ENCODE results near the gene GLB1L2. TPM values are rescaled to one million over a fixed set of nuclear protein-coding genes. Genes with fewer than 3 reads are reported as not detected.

The GLB1L2 gene
- total RNA-seq, 2 experiments from 2014 or later = 3.9 to 4.2 TPM

DNA sequence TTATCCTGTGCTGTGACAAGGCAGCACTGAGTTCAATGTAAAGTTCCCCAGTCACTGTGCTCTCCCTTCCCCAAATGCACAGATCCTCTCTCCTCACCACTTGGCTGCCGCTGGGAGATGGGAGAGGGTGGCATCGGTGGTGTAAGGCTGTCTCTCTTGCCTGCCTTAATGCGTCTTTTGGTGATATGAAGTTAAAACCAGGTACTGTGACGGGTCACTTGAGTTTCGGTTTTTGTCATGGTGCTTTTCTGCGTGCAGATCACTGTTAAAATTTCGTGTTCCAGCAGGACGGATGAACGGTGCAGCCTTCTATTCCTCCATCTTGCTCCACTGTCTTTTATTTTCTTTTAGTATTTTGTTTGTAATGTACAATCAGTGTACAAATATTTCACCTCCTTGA, 18.6 kb downstream of the GLB1L2 start:
- Mint-ChIP-seq H3K27ac (no peak overlapping the region), H3K4me1 (peaks cover 14% of the 10 kb centered on the region), H3K4me3 (no peak overlapping the region), H3K27me3 (no peaks in the 10 kb centered on the region), H3K9me3 (ENCODE audit: low read depth) (no peaks in the 10 kb centered on the region), H3K36me3 (ENCODE audit: low read depth) (peaks cover 4% of the 10 kb centered on the region)
- POLR2A ChIA-PET = no interaction called here
- CTCF ChIA-PET = interaction anchor here (1.6 kb wide), 1 partner anchor 9 kb away, joined by 6 read pairs; no protein-coding TSS in a partner anchor
- ATAC-seq (no peak), DNase-seq (no peak)
- intact Hi-C loops (cut with DNase I, micrococcal nuclease) = no loop called here

DNA sequence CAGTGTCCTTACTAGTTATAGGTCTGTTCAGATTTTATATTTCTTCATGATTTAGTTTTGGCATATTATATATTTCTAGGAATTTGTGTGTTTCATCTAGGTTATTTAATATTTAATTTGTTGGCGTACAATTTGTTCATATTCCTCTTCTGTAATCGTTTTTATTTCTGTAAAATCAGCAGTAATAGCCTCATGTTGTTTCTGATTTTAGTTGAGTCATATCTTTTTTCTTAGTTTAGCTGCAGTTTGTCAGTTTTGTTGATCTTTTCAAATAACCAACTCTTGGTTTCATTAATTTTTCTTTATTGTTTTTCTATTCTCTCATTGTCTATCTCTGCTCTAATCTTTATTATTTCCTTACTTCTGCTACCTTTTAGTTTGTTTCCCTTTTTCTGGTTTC, 20.3 kb downstream of the GLB1L2 start:
- DNase-seq = no peak
- POLR2A ChIA-PET = no interaction called here
- ATAC-seq = no peak
- H3K36me3 Mint-ChIP-seq (ENCODE audit: low read depth) = peaks cover 4% of the 10 kb centered on the region
- H3K27ac Mint-ChIP-seq = no peak overlapping the region
- intact Hi-C loops (cut with DNase I, micrococcal nuclease) = no loop called here
- no peaks in the 10 kb centered on the region for H3K27me3 Mint-ChIP-seq
- H3K4me1 Mint-ChIP-seq = peaks cover 14% of the 10 kb centered on the region
- H3K9me3 Mint-ChIP-seq (ENCODE audit: low read depth) = no peaks in the 10 kb centered on the region
- H3K4me3 Mint-ChIP-seq = no peak overlapping the region
- CTCF ChIA-PET = no interaction called here

DNA sequence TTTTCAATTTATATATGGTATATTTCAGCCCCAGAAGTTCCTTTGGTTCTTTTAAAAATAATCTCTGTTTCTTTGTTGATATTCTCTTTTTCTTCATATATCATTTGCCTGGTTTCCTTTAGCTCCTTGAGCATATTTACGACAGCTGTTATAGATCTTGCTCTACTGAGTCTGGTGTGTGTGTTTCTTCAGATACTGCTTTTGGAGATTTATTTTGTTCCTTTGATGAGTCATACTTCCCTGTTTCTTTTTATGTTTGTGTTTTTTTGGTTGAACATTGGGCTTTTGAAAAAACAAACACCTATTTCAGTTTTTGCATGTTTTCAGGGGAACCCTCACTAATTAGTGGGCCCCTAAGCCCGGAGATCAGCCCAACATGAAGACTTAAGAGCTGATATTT, 23.3 kb downstream of the GLB1L2 start:
- POLR2A ChIA-PET = no interaction called here
- no peaks in the 10 kb centered on the region for H3K27me3 Mint-ChIP-seq
- no peak overlapping the region for H3K27ac Mint-ChIP-seq
- no peaks in the 10 kb centered on the region for H3K9me3 Mint-ChIP-seq (ENCODE audit: low read depth)
- CTCF ChIA-PET = interaction anchor here (0.7 to 0.9 kb wide), 2 partner anchors 60 to 1225 kb away, joined by 3 read pairs; no protein-coding TSS in a partner anchor
- peaks cover 4% of the 10 kb centered on the region for H3K36me3 Mint-ChIP-seq (ENCODE audit: low read depth)
- intact Hi-C loops (cut with DNase I, micrococcal nuclease) = no loop called here
- H3K4me3 Mint-ChIP-seq = no peak overlapping the region
- ATAC-seq = no peak
- no peak for DNase-seq
- H3K4me1 Mint-ChIP-seq = peaks cover 8% of the 10 kb centered on the region

DNA sequence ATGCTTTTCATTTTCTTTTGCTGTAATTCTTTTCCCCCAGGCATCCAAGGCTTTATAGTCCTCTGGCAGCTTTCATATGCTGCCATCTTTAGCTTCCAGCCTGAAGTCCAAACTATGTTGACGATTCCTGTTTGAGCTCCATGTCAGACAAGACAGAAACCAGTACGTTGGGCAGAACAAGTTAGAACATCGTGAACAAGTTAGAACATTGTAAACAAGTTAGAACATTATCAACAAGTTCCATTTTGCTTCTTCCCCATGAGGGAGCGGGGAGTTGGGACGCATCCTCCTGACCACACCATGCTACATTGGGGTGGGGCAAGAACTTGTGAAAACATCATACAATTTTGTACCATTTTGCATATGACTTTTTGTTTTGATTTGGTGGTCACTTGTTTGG, 23.9 kb downstream of the GLB1L2 start:
- Mint-ChIP-seq H3K27ac (no peak overlapping the region), H3K27me3 (peaks cover under 1% of the 10 kb centered on the region), H3K36me3 (ENCODE audit: low read depth) (peaks cover 4% of the 10 kb centered on the region), H3K4me1 (peaks cover 5% of the 10 kb centered on the region), H3K9me3 (ENCODE audit: low read depth) (no peaks in the 10 kb centered on the region), H3K4me3 (no peak overlapping the region)
- no peak for ATAC-seq
- intact Hi-C loops (cut with DNase I, micrococcal nuclease) = no loop called here
- ChIA-PET CTCF (interaction anchor here (0.7 to 0.9 kb wide), 2 partner anchors 60 to 1226 kb away, joined by 3 read pairs; no protein-coding TSS in a partner anchor), POLR2A (no interaction called here)
- DNase-seq = no peak

DNA sequence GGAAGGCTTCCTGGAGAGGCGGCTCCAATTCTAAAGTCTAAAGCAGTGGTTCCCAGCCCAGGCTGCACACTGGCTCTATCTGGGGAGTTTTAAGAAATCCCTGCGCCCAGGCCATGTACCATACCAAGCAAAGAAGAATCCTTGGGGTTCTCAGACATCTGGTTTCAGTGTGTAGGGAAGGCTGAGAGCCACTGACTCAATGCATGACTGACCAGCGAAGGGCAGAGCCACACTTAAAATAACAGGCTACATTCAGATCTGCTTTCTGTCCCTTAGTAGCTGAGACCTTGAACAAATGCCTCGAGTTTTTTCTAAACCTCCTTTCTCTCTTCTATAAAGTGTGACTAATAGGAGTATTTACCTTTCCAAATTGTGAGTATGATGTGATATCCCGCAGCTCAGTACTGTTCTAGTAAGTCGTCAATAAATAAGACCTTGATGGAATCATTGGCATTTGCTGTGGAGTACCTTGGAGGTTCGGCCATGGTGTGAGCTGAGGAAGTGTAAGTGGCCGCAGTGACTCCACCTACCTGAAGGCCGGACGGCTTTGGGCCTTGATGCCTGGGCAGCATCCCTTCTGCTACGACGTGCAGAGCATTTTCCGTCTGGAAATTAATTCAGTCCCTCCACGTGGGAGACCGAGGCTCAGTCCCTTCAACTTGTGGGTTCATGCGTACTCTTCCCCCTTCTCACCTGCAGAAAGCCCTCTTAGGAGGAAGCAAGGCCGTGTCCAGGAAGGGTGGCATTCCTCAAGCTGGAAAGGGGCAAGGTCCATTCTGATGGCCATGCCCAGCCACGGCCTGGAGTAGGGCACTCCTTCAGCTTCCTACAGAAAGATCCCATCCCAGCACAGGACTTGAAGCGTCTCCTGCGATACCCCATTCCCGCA, 25.1 kb downstream of the GLB1L2 start:
- H3K4me3 Mint-ChIP-seq = no peak overlapping the region
- peaks cover 3% of the 10 kb centered on the region for H3K27me3 Mint-ChIP-seq
- ChIA-PET CTCF (no interaction called here), POLR2A (interaction anchor here (0.5 kb wide), 1 partner anchor 81 kb away, joined by 3 read pairs; the partner anchor contains the start of gene GLB1L3)
- no peak overlapping the region for H3K27ac Mint-ChIP-seq
- no peaks in the 10 kb centered on the region for H3K9me3 Mint-ChIP-seq (ENCODE audit: low read depth)
- H3K36me3 Mint-ChIP-seq (ENCODE audit: low read depth) = peaks cover 4% of the 10 kb centered on the region
- intact Hi-C loops (cut with DNase I, micrococcal nuclease) = no loop called here
- DNase-seq (no peak), ATAC-seq (no peak)
- H3K4me1 Mint-ChIP-seq = peaks cover 10% of the 10 kb centered on the region

DNA sequence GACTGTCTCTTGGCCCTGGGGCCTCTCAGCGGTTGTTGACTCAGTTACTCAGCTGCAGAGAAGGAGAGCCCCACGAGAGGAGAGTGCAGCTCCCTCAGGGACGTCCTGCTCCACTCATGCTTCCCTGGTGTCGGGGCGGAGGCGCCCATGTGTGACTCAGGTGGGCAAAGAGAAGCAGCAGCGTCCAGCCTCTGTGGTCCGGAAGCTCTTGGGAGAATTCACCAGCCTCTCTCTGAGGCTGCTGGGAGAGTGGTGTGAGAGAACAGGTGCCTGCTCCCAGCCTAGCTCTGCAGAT, 25.7 kb downstream of the GLB1L2 start:
- ATAC-seq = no peak
- Mint-ChIP-seq H3K4me3 (no peak overlapping the region), H3K4me1 (peaks cover 12% of the 10 kb centered on the region), H3K27ac (no peak overlapping the region), H3K36me3 (ENCODE audit: low read depth) (peaks cover 4% of the 10 kb centered on the region), H3K9me3 (ENCODE audit: low read depth) (no peaks in the 10 kb centered on the region), H3K27me3 (peaks cover 5% of the 10 kb centered on the region)
- CTCF ChIA-PET = no interaction called here
- no peak for DNase-seq
- POLR2A ChIA-PET = no interaction called here
- intact Hi-C loops (cut with DNase I, micrococcal nuclease) = no loop called here

DNA sequence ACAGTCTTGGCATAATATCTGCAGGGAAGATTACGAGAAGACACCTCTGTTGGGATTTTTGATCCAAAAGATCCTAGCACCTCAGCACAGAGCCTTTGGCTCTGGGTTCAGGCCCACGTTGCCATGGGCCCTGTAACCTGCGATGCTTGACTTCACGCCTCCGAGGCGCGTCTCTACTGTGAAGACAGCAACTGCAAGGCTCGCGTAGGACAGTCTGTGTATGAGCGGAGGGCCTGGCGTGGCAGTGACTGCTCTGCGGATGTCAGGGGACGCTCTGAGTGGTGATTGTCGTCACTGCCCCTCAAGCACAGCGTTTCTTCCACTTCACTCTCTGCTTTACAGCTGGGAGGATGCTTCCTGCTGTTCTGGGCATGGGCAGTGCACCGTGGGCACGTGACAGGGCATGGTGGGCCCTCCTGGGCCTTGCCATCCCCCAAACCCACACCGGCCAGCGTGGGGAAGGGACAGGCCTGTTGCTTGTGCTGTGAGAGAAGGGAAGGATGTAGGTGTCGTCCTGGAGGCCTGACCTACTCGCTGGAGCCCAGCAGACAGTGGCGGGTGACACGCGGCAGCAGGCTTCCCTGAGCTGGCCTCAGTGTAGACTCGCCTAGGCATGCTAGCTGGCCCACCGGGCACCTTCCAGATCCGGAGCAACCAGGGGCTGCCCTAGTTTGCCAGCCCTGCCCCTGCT, 26.5 kb downstream of the GLB1L2 start:
- intact Hi-C loops (cut with DNase I, micrococcal nuclease) = no loop called here
- no peak for DNase-seq
- CTCF ChIA-PET = interaction anchor here (1.1 kb wide), 1 partner anchor 211 kb away, joined by 4 read pairs; no protein-coding TSS in a partner anchor

DNA sequence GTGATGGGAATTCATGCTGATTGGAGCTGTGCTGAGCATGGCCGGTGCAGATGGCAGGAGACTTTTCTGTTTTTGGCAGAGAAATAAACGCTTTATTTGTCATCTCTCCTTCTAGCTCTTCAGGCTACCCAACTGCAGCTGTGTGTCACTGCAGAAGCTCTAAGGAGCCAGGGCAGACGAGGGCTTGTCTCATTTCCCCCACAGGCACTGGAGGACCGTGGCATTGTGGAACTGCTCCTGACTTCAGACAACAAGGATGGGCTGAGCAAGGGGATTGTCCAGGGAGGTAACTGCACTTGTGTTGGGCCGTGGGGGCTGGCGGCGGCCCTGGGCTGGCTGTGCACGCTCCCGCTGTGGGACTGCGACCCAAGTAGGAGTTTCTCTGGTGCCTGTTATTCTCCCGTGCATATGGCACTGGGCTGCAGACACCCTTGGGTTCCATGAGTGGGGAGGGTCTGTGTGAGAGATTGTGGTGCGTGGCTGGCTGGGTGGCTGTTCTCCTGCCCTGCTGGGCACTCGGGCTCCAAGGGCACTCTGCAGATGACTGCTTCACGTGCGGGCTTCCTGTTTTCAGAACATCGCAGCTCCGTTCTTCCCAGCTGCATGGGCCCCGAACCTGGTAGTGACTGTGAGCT, 27.2 kb downstream of the GLB1L2 start:
- ChIA-PET CTCF (interaction anchor here (0.6 to 1.1 kb wide), 5 partner anchors 9 to 238 kb away, joined by 3 to 6 read pairs (median 3); no protein-coding TSS in a partner anchor), POLR2A (interaction anchor here (0.7 kb wide), 1 partner anchor 530 kb away, joined by 7 read pairs; no protein-coding TSS in a partner anchor)
- H3K4me1 Mint-ChIP-seq = peaks cover 12% of the 10 kb centered on the region
- H3K27ac Mint-ChIP-seq = no peak overlapping the region
- H3K4me3 Mint-ChIP-seq = no peak overlapping the region
- no peaks in the 10 kb centered on the region for H3K36me3 Mint-ChIP-seq (ENCODE audit: low read depth)
- peaks cover 5% of the 10 kb centered on the region for H3K27me3 Mint-ChIP-seq
- intact Hi-C loops (cut with DNase I, micrococcal nuclease) = no loop called here
- no peak for ATAC-seq
- no peaks in the 10 kb centered on the region for H3K9me3 Mint-ChIP-seq (ENCODE audit: low read depth)
- DNase-seq = no peak

More for the DNA sequence above, 26.5 kb downstream of the GLB1L2 start:
- Mint-ChIP-seq H3K9me3 (ENCODE audit: low read depth) (no peaks in the 10 kb centered on the region), H3K4me3 (no peak overlapping the region), H3K27me3 (peaks cover 5% of the 10 kb centered on the region), H3K4me1 (peaks cover 12% of the 10 kb centered on the region), H3K36me3 (ENCODE audit: low read depth) (peaks cover 4% of the 10 kb centered on the region), H3K27ac (no peak overlapping the region)
- POLR2A ChIA-PET = interaction anchor here (0.7 kb wide), 1 partner anchor 531 kb away, joined by 7 read pairs; no protein-coding TSS in a partner anchor
- ATAC-seq = no peak

DNA sequence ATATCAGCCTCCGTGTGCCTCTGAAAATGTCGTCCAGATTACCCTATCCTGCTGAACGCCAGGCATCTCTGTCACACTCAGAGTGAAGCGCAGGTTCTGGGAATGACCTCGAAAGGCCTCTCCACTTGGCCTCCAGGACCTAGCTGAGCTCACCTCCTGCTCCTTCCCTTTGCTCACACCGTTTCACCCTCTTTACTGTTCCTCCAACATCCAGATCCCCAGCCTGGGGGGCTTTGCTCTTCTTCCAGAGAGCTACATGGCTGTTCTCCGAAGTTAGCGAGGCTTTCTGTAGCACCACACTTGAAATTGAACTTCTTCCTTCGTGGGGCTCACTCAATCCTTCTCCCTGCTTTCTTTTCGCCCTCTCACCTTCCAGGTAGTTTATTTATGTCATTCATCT, 27.9 kb downstream of the GLB1L2 start:
- ATAC-seq (no peak), DNase-seq (no peak)
- ChIA-PET POLR2A (no interaction called here), CTCF (interaction anchor here (0.7 to 1.1 kb wide), 5 partner anchors 10 to 237 kb away, joined by 3 to 6 read pairs (median 3); no protein-coding TSS in a partner anchor)
- H3K9me3 Mint-ChIP-seq (ENCODE audit: low read depth) = no peaks in the 10 kb centered on the region
- intact Hi-C loops (cut with DNase I, micrococcal nuclease) = loop anchor here (1.0 to 5.0 kb wide), 2 partner anchors 233 kb away; no protein-coding TSS in a partner anchor
- no peaks in the 10 kb centered on the region for H3K36me3 Mint-ChIP-seq (ENCODE audit: low read depth)
- H3K4me3 Mint-ChIP-seq = no peak overlapping the region
- peaks cover 5% of the 10 kb centered on the region for H3K27me3 Mint-ChIP-seq
- H3K4me1 Mint-ChIP-seq = peaks cover 12% of the 10 kb centered on the region
- no peak overlapping the region for H3K27ac Mint-ChIP-seq

DNA sequence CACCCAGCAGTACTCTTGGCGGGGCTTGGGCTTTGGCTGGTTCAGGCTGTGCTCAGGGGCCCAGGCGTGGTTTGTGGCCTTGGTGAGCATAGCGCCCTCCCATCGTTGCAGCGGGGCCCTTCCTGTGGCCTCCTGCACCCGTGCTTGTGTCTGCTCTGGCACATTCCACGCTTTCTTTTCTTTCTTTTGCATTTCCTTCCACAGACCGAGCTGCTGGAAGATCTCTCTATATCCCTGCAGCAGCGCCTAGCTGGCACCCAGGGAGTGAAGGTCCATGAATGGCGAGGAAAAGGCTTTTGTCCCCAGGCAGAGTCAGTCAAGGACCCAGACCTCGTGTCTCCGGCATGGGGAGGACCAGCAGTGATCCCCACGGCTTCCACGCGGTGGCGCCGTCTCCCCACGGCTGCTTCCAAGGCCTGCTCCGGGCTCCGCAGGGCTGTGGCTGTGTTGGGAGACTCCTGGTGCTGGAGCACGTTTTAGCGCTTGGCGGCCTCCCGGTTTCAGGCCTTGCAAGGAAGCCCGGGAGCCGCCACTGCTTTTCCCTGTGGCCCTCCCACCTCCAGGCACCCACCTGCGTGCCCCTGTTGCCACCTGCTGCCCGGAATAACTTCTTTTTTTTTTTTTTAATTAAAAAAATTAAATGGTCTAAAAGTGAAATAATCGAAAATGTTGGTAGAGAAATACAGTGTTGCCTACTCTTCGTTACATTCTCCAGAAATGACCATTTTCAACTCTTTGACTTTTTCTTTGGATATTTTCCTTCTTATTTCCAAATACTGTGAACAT, 28.5 kb downstream of the GLB1L2 start:
- intact Hi-C loops (cut with DNase I, micrococcal nuclease) = loop anchor here (1.0 to 5.0 kb wide), 2 partner anchors 232 kb away; no protein-coding TSS in a partner anchor
- Mint-ChIP-seq H3K4me1 (peaks cover 12% of the 10 kb centered on the region), H3K27me3 (peaks cover 5% of the 10 kb centered on the region), H3K4me3 (no peak overlapping the region), H3K36me3 (ENCODE audit: low read depth) (no peaks in the 10 kb centered on the region), H3K9me3 (ENCODE audit: low read depth) (no peaks in the 10 kb centered on the region), H3K27ac (no peak overlapping the region)
- ATAC-seq (peak; percentile 98), DNase-seq (peak; percentile 90)
- CTCF ChIA-PET = interaction anchor here (0.6 to 1.1 kb wide), 6 partner anchors 11 to 579 kb away, joined by 3 to 6 read pairs (median 3); no protein-coding TSS in a partner anchor
- POLR2A ChIA-PET = no interaction called here
